ENCODE measurements around the gene INTS6L. TPM values are rescaled to one million over a fixed set of nuclear protein-coding genes. Genes with fewer than 3 reads are reported as not detected.
A peak's percentile ranks its signal among the peaks of the same experiment; 100 is the strongest.
"Not testable (repeated sequence)": the region's sequence is repeated elsewhere in the genome, so short reads cannot be mapped to it uniquely, and the experiment has no call there.

The INTS6L gene
- polyA plus RNA-seq, 10 donors = 8.1 to 17.9 (median 12.9) TPM

- DNase-seq = peak in 2 of 3 donors; percentile 2 to 36
Measured at GRCh38 chrX:135596495-135596894, 76.0 kb downstream of the INTS6L start.

- no peak for DNase-seq
Measured at GRCh38 chrX:135605906-135606305, 85.4 kb downstream of the INTS6L start.

GRCh38 chrX:135624408-135625204 is 104.1 kb downstream of the INTS6L start:
- not testable (repeated sequence) for DNase-seq

GRCh38 chrX:135625995-135626394 is 105.5 kb downstream of the INTS6L start:
- DNase-seq = peak in 1 of 3 donors; percentile 8

GRCh38 chrX:135629342-135629741 is 108.9 kb downstream of the INTS6L start:
- no peak for DNase-seq

Other genes with a start within 250 kb of the INTS6L start
- gene ETDC, start 211.2 kb upstream of the INTS6L start, polyA plus RNA-seq (ENCODE audit: insufficient read length in 10 of 10) = not detected
- 10 to 100 TPM in 6 of 10 donors, 1 to 10 TPM in 4; 7.5 to 17.1 (median 11.9) TPM for gene ZNF75D, start 176.6 kb upstream of the INTS6L start, polyA plus RNA-seq (ENCODE audit: insufficient read length in 10 of 10)
- gene ZNF449, start 175.9 kb upstream of the INTS6L start, polyA plus RNA-seq (ENCODE audit: insufficient read length in 10 of 10) = 10 to 100 TPM; 10.9 to 17.0 (median 13.6) TPM
- 1 to 10 TPM; 1.7 to 2.8 (median 2.4) TPM for gene SMIM10L2A, start 98.7 kb upstream of the INTS6L start, polyA plus RNA-seq (ENCODE audit: insufficient read length in 10 of 10)
- gene CT45A1, start 193.0 kb downstream of the INTS6L start, polyA plus RNA-seq (ENCODE audit: insufficient read length in 10 of 10) = under 1 TPM in 3 of 10 donors, not detected in 7; 0.26 to 0.49 (median 0.46) TPM
- gene CT45A3, start 247.5 kb downstream of the INTS6L start, polyA plus RNA-seq (ENCODE audit: insufficient read length in 10 of 10) = 1 to 10 TPM in 2 of 10 donors, under 1 TPM in 1, not detected in 7; 0.44 to 5.5 (median 1.1) TPM